Stomach (tissue), 4 donors: ENCODE results near the gene BMP5.

ENCODE experiments used
- EP300 ChIP-seq: sonication (generic); formaldehyde crosslinking; IDR thresholded peaks from one replicate; pipeline ENCODE4 v1.6.1; 2017; ENCODE audit warnings: antibody characterized with exemption
- POLR2A ChIP-seq, 4 donors: fragments of 450-650 bp; IDR thresholded peaks; one replicate each; pipeline ENCODE4 v1.6.1; 2016; ENCODE audit warnings: antibody characterized with exemption in 4 of 4, control low read depth in 2 of 4, mild to moderate bottlenecking in 1 of 4, moderate library complexity in 1 of 4
- POLR2AphosphoS5 ChIP-seq, 3 donors: sonication (generic); formaldehyde crosslinking; IDR thresholded peaks; one replicate each; pipeline ENCODE4 v1.6.1; 2016; ENCODE audit warnings: antibody characterized with exemption in 3 of 3
- TF ChIP-seq, protein P1 (sequence below), 7 experiments: fragments of 450-650 bp in 4 of 7; fragments of 200-600 bp in 3 of 7; sonication (generic) in 3 of 7; IDR thresholded peaks; one replicate each; pipeline ENCODE4 v1.5.1; 2016 to 2019; ENCODE audit warnings: antibody characterized with exemption in 7 of 7, control low read depth in 2 of 7, mild to moderate bottlenecking in 1 of 7

GRCh38 chr6:55898342-55898741 is 23.0 kb upstream of the BMP5 start:
- TF ChIP-seq, protein P1, sequence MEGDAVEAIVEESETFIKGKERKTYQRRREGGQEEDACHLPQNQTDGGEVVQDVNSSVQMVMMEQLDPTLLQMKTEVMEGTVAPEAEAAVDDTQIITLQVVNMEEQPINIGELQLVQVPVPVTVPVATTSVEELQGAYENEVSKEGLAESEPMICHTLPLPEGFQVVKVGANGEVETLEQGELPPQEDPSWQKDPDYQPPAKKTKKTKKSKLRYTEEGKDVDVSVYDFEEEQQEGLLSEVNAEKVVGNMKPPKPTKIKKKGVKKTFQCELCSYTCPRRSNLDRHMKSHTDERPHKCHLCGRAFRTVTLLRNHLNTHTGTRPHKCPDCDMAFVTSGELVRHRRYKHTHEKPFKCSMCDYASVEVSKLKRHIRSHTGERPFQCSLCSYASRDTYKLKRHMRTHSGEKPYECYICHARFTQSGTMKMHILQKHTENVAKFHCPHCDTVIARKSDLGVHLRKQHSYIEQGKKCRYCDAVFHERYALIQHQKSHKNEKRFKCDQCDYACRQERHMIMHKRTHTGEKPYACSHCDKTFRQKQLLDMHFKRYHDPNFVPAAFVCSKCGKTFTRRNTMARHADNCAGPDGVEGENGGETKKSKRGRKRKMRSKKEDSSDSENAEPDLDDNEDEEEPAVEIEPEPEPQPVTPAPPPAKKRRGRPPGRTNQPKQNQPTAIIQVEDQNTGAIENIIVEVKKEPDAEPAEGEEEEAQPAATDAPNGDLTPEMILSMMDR (IDR thresholded peaks at IDR 0.05), result no peak
- TF ChIP-seq POLR2A (IDR thresholded peaks at IDR 0.05) (no peak), POLR2AphosphoS5 (IDR thresholded peaks at IDR 0.05) (no peak), EP300 (no peak)
